NCI-H187 (cell line): ENCODE results near the gene ELP4.
A peak's percentile ranks its signal among the peaks of the same experiment; 100 is the strongest.
"Not testable (repeated sequence)": the region's sequence is repeated elsewhere in the genome, so short reads cannot be mapped to it uniquely, and the experiment has no call there.

Experiments used
- DNase-seq, 2 experiments: peaks; one replicate each; lab custom pipeline; 2025; lab: John Stamatoyannopoulos, UW

The ELP4 gene, protein sequence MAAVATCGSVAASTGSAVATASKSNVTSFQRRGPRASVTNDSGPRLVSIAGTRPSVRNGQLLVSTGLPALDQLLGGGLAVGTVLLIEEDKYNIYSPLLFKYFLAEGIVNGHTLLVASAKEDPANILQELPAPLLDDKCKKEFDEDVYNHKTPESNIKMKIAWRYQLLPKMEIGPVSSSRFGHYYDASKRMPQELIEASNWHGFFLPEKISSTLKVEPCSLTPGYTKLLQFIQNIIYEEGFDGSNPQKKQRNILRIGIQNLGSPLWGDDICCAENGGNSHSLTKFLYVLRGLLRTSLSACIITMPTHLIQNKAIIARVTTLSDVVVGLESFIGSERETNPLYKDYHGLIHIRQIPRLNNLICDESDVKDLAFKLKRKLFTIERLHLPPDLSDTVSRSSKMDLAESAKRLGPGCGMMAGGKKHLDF

DNA sequence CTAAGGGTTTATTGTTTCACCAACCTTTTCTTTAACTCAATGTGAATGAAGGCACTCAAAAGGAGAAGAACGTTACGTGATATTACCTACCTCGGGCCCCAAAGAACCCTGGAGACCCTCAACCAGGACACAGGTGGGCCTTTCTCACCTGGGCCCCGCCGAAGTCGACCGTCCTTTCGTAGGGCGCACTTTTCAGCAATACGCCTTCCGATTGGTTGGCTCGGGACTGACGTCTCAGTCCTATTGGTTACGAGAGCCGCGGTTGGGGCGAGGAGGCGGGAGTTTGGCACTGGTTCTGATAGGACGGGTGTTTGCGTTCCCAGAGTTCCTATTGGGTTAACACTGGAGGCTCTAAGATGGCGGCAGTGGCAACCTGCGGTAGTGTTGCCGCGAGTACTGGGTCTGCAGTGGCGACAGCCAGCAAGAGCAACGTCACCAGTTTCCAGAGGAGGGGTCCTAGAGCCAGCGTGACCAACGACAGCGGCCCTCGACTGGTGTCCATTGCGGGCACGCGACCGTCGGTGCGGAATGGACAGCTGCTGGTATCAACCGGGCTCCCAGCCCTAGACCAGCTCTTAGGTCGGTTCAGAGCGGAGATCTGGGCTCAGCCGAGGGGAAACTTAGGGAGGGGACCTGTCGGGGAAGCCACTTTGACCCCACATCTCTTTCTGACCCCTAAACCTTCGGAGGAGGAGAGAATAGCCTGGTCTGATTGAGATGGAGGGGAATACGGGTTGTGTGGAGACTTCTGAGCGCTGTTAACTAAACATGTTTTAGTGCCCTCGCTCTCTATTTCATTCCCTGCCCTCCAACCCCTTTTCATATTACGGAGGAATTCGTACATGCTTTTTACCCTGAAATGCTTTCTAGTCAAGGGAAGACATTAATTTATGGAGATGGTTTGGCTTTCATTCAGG lies at the start of gene ELP4, which contains the start of gene IMMP1L:
Gene ELP4 (plus strand): TSS at position 339 of the 917 bp plus-strand sequence. CDS start 18 bp downstream, at position 357.
Gene IMMP1L (minus strand): TSS at position 194 of the 917 bp plus-strand sequence. CDS start 46,346 bp downstream, outside the sequence.
- DNase-seq, result peak; percentile 94

DNA sequence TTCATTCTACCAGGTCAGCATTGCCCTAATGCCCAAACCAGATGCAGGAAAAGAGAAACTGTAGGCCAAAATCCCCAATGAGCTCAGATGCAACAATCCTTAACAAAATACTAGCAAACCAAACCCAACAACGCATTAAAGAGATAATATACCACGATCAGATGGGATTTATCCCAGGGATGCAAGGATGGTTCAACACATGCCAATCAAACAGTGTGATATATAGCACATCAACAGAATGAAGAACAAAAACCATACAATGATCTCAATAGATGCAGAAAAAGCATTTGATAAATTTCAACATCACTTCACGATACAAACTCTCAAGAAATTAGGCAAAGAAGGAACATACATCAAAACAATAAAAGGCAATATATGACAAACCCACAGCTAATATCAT lies 45.1 kb upstream of the ELP4 start:
- DNase-seq, result no peak

DNA sequence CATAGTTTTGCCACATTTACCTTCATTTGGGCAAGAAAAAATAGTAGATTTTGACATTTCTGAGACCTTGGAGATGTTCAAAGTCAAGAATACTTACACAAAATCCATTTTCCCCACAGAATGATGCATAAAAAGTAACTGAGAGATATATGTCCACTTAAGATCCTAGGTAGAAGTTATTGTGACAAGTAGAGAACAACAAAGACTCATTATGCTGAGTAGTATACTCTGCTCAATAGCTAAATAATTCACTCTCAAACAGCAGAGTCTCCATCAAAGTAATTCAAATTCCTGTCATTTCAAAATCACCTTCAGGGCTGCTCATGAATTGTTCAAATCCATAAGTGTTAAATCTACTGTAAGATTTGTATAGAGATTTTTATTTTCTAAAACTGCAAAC lies 35.5 kb upstream of the ELP4 start:
- DNase-seq, result no peak

DNA sequence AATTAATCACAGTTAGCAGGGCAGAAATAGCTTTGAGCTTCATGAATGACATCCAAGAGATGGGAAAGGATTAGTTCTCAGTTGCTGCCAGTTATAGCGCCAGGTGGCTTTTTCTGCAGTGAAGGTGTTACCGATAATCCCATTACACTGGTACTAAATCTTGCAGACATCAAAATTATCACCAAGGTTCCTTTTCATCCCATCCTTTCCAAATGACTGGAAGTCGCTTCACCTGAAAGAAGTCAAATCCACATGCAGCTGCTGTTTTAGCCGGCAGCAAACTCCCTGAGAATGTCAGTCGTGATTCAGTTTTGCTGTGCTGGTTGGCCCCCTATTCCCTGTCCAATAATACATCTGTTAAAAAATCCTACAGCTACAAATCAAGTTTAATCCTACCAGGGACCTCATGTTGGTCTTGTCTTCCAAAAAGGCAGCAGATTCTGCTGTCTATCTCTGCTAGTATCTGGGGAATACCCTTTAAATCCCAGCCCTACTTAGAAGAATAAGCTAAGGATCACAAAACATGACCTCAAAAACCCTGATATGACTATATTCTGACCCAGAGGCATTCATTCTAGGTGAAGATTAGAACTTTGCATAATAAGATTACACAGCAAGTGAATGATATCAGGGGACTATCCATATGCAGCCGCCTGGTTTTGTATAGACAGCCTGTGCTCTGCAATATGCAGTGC lies 31.9 kb upstream of the ELP4 start:
- DNase-seq, result no peak

DNA sequence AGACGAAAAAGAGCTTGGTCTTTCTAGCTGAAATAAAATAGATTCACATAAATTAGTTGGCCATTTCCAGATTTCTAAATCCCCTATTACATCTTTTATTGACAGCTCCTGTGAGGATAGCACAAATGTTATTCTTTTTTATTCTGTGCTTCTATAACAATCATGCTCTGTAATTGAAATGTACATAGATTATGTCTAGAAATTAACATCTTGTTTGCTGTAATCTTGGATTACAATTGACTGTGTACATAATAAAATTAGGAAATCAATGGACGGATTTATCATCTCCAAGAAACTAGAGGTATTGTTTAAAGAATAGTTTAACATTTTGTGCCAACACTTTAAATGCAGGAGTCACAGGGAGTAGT lies 31.4 kb upstream of the ELP4 start:
- DNase-seq, result no peak

DNA sequence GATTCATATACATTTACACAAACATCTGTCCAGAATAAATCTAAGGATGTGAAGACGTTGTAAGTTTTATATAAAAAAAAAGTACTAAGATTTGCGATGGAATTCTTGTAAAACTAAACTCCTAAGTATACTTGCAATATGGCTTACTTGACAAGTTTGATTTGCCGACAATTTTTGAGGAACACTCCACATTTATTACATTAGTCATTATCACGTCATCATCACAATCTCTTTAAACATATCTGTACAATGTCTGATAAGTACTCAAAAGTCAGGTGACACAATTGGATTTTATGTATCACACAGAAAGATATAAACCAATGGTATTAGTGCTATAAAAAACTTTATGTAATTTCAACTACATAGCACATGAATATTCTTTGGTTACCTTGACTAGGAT lies 30.5 kb upstream of the ELP4 start:
- DNase-seq, result no peak

DNA sequence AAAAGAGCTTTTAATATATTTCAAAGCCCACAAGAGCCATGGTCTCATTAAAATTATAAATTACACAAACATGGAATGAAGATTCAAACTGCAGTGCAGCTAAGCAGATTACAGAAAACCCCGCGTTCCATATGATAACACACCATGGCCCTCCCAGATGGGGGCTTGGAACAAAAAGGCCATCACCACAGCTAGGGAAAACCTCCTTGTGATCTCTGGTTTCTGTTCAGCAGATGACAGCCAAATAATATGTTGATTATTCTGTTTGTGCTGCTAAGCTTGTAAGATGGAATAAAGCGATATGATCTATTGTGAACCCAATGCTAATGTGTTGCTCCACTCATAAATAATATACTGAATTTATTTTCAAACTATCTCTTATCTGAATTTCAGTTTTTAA lies 28.6 kb upstream of the ELP4 start:
- DNase-seq, result no peak

DNA sequence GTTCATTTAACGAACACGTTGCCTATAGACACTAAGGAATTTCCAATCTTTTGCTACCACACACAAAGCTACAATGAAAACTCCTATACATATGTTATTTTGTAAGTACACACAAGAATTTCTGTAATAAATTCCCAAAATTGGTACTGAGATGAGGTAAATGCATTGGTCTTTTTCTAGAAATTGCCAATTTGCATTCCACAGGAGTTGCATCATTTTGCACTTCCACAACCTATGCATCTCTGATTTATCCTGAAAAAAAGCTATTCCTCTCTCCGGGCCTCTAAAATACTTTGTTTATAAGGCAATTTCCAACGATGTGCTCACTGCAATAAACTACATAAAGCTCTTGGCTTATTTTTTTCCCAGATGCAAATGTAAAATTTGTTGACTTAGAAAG lies 25.1 kb upstream of the ELP4 start:
- DNase-seq, result no peak

DNA sequence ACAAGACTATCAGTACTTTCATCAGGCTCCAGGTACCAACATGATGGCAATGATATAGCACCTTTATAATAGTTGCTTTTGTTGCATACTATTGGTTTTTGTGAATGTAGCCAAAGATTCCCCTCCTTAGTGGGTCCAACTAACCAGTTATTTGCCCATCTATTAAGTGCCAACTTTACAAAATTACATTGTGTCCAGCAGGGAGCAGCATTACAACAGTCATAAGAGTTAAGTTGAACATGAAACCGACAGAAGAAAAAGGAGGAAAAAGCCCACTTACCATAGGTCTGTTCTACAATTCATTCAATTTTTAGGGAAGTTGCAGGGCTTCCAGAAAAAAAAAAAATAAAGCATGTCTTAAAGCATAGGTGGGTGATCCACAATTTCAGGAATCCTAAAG lies 21.7 kb upstream of the ELP4 start:
- DNase-seq, result no peak

DNA sequence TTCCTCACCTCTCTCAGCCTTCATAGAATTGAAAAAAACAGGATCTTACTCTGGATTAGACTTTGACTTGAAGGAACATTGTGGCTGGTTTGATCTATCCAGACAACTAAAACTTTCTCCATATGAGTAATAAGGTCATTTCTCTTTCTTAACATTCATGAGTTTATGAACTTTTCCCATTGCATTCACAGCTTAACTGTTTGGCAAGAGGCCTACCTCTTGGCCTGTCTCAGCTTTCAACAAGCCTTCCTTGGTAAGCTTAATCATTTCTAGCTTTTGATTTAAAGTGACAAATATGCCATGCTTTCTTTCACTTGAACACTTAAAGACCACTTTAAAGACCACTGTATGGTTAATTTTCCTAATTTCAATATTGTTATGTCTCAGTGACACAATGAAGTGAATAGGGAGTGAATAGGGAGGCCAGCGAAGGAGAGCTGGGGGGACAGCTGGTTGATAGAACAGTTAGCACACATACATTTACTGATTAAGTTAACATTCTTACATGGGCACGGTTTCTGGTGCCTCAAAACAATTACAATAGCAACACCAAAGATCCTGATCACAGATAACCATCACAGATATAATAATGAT lies 17.1 kb upstream of the ELP4 start:
- DNase-seq, result no peak

DNA sequence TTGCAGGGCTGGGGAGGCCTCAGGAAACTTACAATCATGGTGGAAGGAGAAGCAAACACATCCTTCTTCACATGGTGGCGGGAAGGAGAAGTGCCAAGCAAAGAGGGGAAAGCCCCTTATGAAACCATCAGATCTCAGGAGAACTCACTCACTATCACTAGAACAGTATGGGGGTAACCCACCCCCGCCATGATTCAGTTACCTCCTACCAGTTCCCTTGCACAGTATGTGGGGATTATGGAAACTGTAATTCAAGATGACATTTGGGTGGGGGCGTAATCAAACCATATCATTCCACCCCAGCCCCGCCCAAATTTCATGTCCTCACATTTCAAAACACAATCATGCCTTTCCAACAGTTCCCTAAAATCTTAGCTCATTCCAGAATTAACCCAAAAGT lies 16.3 kb upstream of the ELP4 start:
- no peak for DNase-seq

DNA sequence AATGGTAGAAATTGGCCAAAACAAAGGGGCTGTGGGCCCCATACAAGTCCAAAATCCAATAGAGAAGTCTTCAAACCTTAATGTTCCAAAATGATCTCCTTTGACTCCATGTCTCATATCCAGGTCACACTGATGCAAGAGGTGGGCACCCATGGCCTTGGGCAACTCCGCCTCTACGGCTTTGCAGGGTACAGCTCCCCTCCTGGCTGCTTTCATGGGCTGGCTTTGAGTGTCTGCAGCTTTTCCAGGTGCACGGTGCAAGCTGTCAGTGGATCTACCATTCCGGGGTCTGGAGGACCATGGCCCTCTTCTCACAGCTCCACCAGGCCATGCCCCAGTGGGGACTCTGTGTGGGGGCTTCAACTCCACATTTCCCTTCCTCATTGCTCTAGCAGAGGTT lies 15.8 kb upstream of the ELP4 start:
- not testable (repeated sequence) for DNase-seq

DNA sequence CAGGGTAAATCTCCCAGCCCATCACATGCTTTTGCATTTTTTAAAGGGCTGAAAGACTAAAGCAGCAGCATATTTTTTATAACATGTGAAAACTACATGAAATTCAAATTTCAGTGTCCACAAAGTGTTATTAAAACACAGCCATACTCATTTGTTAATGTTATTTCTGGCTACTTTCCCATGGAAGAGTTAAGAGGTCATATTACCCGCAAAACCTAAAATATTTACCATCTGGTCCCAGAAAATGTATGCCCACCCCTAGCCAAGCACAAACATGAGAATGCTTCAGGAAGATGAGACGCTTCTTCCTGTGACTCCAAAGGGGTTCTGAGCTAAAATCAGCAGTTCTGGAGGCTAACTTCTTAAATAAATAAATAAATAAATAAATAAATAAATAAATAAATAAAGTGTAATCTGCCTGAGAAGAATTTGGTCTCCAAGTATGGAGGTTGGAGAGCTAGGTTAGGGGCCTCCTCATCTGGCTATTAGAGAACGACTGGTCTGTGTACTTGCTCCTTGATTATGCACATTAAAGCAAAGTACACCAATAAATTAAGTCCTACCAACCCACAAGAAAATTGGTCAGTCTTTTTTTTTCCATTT lies 9.9 kb upstream of the ELP4 start:
- DNase-seq, result no peak

DNA sequence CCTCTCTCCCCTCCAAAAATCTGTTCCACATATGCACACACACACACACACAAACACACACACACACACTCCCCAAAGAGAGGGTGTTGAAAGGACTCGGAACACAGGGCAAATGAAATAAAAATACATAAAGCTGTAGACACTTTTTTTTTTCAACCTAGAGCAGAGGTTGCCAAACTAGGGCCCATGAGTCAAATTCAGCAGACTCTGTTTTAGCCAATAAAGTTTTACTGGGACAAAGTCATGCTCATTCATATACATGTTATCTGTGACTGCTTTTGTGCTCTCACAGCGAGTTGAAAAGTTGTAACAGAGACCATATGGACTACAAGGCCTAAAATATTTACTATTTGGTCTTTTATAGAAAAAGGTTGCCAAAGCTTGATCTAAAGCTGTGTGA lies 9.0 kb upstream of the ELP4 start:
- DNase-seq, result no peak

DNA sequence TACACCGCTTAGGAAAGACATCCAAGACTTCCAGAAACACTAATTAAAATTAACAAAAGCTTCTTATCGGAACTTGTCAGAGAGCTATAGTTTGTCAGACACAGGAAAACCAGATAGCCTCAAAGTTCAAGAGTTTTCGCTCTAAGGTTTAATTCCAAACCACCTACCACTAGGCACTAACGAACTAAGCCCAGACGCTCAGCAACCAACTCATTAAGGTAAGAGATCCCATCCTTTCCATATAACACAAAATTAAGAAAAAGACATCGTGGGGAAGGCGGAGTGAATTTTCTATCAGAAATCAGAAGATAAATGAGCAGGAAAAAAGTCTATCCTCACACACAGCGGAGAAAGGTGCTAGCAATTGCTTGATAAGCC lies 527 bp upstream of the ELP4 start:
- DNase-seq, result no peak

DNA sequence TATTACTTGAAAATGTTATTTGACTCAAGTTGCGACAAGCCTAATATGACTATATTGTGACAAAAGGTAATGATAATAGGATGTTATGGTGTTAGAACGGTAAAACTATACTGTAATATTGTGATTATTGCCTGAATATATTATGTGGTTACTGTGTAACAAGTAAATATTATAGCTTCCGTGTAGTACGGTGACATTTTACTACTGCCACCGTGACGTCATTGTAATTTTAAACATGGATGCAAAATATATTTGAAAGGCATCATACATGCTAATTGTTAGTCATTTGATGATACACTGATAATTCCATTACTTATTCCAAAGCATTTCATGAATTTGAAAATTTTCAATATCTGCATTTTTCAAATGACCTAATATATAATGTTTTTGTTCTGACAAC lies 2.5 kb downstream of the ELP4 start:
- DNase-seq, result no peak

DNA sequence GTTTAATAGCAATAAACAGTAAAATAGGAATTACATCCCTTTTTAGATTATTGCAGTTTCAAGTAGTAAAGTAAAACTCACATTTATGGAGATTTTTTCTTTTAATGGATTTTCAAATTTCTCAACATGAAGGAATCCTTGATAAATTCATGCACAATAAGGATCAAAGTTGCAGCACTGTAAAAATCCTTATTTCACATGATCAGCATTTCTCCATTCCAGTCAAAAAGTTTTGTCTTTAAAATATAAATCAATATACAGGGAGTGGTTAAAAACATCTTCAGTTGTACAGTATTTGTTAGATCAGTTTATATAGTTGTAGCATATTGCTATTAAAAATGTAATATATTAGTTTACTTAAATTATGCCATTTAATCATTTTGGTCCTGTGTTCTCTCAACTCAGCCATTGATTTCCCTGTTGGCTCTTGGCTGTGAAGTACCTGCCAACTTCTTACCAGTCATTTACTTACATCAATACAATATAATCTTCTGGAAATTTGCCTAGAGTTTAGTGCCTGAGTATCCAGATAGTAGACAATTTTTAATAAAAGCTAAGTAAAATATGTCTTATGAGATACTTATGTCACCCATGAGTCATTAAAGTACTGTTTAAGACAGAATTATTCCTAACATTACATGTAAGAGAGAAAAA lies 12.1 kb downstream of the ELP4 start:
- DNase-seq, result no peak

DNA sequence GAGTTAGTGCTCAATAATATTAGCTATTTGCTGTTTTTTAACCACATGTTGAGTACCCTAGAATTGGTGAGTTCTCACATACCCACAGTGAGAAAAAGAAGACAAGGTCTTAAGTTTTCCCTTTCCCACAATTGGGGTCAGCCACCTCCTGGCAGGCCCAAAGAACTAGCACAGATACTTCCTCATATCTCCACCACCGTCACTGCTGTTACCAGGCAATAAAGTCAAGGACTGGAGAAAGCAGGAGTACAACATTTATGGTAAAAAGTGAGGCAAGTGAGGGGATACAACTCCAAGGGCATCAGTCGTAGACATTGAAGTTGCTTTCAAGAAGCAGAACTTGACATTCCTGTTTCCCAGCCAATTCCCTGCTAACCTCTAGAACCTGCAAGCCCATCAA lies 19.6 kb downstream of the ELP4 start:
- no peak for DNase-seq

DNA sequence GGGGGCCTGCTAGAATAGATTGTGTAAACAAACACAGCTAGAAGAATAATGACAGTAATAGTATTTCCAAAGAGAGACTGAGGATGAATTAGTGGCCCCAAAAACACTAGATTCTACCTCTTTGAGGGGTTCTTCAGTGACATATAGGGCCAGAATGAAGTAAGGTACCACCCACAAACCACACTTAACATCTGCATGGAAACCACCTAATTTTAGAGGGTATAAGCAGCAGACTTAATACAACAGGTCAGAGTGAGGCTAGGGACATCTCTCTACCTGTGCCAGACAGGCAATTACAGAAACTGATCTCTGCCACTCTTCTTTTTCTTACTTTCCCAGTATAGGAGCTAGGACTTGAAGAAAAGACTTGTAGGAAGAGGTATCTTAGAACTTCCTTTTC lies 20.1 kb downstream of the ELP4 start:
- DNase-seq, result no peak

DNA sequence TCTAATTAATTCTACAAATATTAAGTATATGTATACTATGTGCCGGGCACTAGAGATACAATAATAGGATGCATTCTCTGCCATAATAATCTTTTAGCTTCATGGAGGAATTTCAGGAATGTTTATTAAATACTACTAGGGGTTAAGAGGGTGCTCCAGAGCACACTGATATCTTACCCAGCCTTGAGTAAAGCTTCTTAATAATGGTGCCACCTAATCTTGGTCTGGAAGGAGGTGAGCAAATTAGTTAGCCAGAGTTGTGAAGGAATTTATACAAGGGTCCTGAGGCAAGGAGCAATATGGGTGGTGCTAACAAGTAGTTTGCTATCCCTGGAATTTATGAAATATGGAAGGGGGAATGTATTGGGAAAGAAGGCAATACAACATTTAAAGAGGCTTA lies 21.7 kb downstream of the ELP4 start:
- no peak for DNase-seq

DNA sequence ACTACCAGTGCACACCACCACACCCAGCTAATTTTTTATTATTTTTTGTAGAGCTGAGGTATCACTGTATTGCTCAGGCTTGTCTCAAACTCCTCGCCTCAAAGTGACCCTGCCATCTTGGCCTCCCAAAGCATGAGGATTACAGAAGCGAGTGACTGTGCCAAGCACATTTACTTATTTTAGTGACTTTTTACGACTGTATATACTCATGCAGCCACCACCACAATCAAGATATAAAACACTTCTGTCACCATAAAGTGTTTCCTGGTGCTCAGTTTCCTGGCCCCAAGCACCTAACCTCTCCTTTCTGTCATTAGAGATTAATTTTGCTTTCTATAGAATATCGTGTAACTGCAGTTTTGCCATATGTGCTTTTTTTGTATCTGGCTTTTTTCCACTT lies 25.9 kb downstream of the ELP4 start:
- DNase-seq, result no peak
